Colonic mucosa (tissue), 4 donors: Measurements from ENCODE around the gene TAX1BP1. TPM values are rescaled to one million over a fixed set of nuclear protein-coding genes. Genes with fewer than 3 reads are reported as not detected.

Source experiments
- DNase-seq: peaks from one replicate; pipeline ENCODE4 v3.0.0-alpha.2; 2020
- H3K27ac ChIP-seq: fragments of 200-600 bp; one replicate; pipeline ENCODE4 v1.8.0; 2021
- H3K27me3 ChIP-seq: fragments of 200-600 bp; one replicate; pipeline ENCODE4 v1.8.0; 2021
- H3K36me3 ChIP-seq: fragments of 200-600 bp; one replicate; pipeline ENCODE4 v1.8.0; 2021
- H3K4me1 ChIP-seq: fragments of 200-600 bp; one replicate; pipeline ENCODE4 v1.8.0; 2021; ENCODE audit warnings: mild to moderate bottlenecking
- H3K4me3 ChIP-seq: fragments of 200-600 bp; one replicate; pipeline ENCODE4 v1.8.0; 2021
- H3K9ac ChIP-seq, 2 donors: one replicate each; pipeline ENCODE4 v1.7.0; 2013; ENCODE audit warnings: control low read depth in 2 of 2, low read depth in 2 of 2, low read length in 2 of 2
- H3K9me3 ChIP-seq: fragments of 200-600 bp; one replicate; pipeline ENCODE4 v1.8.0; 2021
- intact Hi-C: fragments of 100-400 bp; cut with DNase I; formaldehyde crosslinking; loops from one replicate; pipeline ENCODE4 v1.14.1; 2022
- total RNA-seq, 2 donors: library from RNA; stranded (reverse); fragmentation: NEBNext Ultra II Directional in 1 of 2; extraction: Animal tissue kit (Norgen Biotek cat#: 25700) in 1 of 2; gene quantifications; one replicate each; pipeline ENCODE4 v1.2.1, GENCODE V29; 2021
- TF ChIP-seq, protein P1 (sequence below): fragments of 200-600 bp; IDR thresholded peaks from one replicate; pipeline ENCODE4 v1.8.0; 2022; ENCODE audit warnings: antibody characterized with exemption, mild to moderate bottlenecking
- donor health status: healthy.
- donor health status: DM: no; HTN: no; CAD: no.
- donor health status: DM: no; HTN: no; CAD: no.

Gene TAX1BP1
- total RNA-seq, 2 donors from 2014 or later, result 96.6 to 156 TPM

GRCh38 chr7:27777662-27778061, 37.7 kb downstream of the TAX1BP1 start:
- Histone ChIP-seq H3K4me3 (no peak overlapping the region), H3K9ac (no peak overlapping the region), H3K27me3 (no peaks in the 10 kb centered on the region), H3K27ac (no peak overlapping the region), H3K9me3 (no peaks in the 10 kb centered on the region), H3K36me3 (no peaks in the 10 kb centered on the region), H3K4me1 (no peaks in the 10 kb centered on the region)
- intact Hi-C loops, result loop anchor here (10.0 kb wide), 1 partner anchor 93 kb away; no protein-coding TSS in a partner anchor
- TF ChIP-seq, protein P1, sequence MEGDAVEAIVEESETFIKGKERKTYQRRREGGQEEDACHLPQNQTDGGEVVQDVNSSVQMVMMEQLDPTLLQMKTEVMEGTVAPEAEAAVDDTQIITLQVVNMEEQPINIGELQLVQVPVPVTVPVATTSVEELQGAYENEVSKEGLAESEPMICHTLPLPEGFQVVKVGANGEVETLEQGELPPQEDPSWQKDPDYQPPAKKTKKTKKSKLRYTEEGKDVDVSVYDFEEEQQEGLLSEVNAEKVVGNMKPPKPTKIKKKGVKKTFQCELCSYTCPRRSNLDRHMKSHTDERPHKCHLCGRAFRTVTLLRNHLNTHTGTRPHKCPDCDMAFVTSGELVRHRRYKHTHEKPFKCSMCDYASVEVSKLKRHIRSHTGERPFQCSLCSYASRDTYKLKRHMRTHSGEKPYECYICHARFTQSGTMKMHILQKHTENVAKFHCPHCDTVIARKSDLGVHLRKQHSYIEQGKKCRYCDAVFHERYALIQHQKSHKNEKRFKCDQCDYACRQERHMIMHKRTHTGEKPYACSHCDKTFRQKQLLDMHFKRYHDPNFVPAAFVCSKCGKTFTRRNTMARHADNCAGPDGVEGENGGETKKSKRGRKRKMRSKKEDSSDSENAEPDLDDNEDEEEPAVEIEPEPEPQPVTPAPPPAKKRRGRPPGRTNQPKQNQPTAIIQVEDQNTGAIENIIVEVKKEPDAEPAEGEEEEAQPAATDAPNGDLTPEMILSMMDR, result no peak
- DNase-seq, result no peak

DNA sequence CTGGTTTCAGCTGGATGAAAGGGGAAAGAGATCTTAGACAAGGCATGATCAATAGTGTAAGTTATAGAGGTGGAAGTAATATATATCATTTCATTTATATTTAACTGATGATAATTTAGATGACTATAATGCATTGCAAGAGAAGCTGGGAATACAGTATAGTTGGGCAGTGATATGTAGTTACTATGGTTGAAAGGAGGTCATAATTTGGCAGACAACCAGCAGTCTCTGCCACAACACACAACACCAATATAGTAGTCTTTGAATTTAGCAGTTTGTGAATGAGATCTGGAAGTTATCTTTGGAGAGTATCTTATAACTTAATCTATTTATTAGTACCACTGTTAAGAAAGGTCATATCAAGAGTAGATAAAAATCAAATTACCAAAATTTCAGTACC, 39.9 kb downstream of the TAX1BP1 start:
- no peak for DNase-seq
- Histone ChIP-seq H3K36me3 (no peaks in the 10 kb centered on the region), H3K27me3 (no peaks in the 10 kb centered on the region), H3K4me3 (no peak overlapping the region), H3K4me1 (no peaks in the 10 kb centered on the region), H3K9ac (no peak overlapping the region), H3K27ac (no peak overlapping the region), H3K9me3 (no peaks in the 10 kb centered on the region)
- TF ChIP-seq, protein P1, result no peak
- intact Hi-C loops, result loop anchor here (10.0 kb wide), 2 partner anchors 95 to 145 kb away; no protein-coding TSS in a partner anchor

DNA sequence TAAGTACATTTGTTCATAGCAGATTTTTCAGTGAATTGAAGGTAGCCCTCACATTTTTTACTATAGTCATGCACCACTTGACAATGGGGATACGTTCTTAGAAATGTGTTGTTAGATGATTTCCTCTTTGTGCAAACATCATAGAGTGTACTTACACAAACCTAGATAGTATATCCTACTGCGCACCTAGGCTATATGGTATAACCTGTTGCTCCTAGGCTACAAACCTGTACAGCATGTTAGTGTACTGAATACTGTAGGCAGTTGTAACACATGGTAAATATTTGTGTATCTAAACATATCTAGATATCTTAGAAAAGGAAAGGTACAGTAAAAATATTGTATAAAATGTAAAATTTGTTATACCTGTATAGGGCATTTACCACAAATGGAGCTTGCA, 41.2 kb downstream of the TAX1BP1 start:
- no peak for DNase-seq
- intact Hi-C loops, result loop anchor here (10.0 kb wide), 1 partner anchor 144 kb away; no protein-coding TSS in a partner anchor
- no peaks in the 10 kb centered on the region for H3K4me1 ChIP-seq
- H3K27me3 ChIP-seq, result no peaks in the 10 kb centered on the region
- no peak overlapping the region for H3K9ac ChIP-seq
- H3K4me3 ChIP-seq, result no peak overlapping the region
- H3K9me3 ChIP-seq, result no peaks in the 10 kb centered on the region
- no peaks in the 10 kb centered on the region for H3K36me3 ChIP-seq
- TF ChIP-seq, protein P1, result no peak
- no peak overlapping the region for H3K27ac ChIP-seq

DNA sequence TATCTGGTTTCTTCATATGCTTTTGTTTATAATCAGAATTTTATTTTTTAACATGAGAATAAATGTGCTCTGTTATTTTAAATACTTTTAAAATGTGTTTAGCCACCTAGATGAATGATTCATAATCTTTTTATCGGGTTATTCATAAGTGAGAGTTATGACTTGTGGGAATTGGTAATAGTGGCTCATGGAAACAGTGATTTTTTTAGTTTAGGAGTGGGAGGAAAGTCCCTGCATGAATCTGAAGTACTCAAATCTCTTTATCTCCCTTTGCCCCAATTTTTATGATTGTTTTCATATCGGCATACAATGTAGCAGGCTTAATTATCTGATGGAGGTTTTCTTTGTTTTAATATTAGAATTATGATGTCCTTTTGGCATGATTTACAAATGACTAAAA, 42.9 kb downstream of the TAX1BP1 start:
- H3K9me3 ChIP-seq, result no peaks in the 10 kb centered on the region
- intact Hi-C loops, result loop anchor here (10.0 kb wide), 1 partner anchor 142 kb away; no protein-coding TSS in a partner anchor
- no peaks in the 10 kb centered on the region for H3K27me3 ChIP-seq
- H3K4me1 ChIP-seq, result no peaks in the 10 kb centered on the region
- H3K4me3 ChIP-seq, result no peak overlapping the region
- TF ChIP-seq, protein P1, result no peak
- H3K27ac ChIP-seq, result no peak overlapping the region
- no peaks in the 10 kb centered on the region for H3K36me3 ChIP-seq
- H3K9ac ChIP-seq, result no peak overlapping the region
- DNase-seq, result no peak

DNA sequence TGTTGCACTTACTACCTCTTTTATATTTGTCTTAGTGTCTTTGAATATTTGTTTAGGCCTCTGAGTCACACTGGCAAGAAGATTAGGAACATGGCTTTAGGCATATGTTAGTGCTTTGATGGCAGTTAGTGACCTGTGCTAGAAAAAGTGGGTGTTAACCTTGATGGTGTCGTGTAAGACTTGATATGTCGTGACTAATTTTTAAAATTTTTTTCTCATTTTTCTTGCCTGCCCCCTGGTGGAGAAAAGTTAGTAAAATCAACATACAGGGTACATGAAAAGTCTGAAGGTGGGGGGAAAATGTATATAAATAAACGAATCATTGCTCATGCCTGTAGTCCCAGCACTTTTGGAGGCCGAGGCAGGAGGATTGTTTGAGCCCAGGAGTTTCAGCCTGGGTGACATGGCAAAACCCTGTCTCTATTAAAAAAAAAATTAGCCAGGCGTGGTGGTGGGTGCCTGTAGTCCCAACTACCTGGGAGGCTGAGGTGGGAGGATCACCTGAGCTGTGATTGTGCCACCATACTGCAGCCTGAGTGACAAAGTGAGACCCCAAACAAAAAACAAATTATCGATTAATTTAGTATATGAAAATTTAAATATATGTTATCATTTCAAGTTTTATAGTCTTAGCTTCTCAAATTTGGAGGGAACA, 44.6 kb downstream of the TAX1BP1 start:
- Histone ChIP-seq H3K36me3 (no peaks in the 10 kb centered on the region), H3K9ac (no peak overlapping the region), H3K27ac (no peak overlapping the region), H3K27me3 (no peaks in the 10 kb centered on the region), H3K4me1 (no peaks in the 10 kb centered on the region), H3K4me3 (no peak overlapping the region), H3K9me3 (no peaks in the 10 kb centered on the region)
- peak; percentile 27 for DNase-seq
- intact Hi-C loops, result loop anchor here (10.0 kb wide), 1 partner anchor 140 kb away; no protein-coding TSS in a partner anchor
- TF ChIP-seq, protein P1, result peak; percentile 43
